Neural cell (in vitro differentiated cells): Measurements from ENCODE around the gene PPP2R5A. TPM values are rescaled to one million over a fixed set of nuclear protein-coding genes. Genes with fewer than 3 reads are reported as not detected.

ENCODE experiments used
- H2AFZ ChIP-seq: fragments of 200-600, 300-800 bp; sonication (generic), shearing (Covaris generic); 2 replicates; pipeline ENCODE4 v1.6.0; 2014; ENCODE audit warnings: low read depth, mild to moderate bottlenecking, antibody characterized with exemption, low read length, moderate library complexity
- H3F3A ChIP-seq: fragments of 200-600 bp; shearing (Covaris generic); 2 replicates; pipeline ENCODE4 v1.6.1; 2016; ENCODE audit warnings: mild to moderate bottlenecking, moderate library complexity, mixed read lengths, antibody characterized with exemption, low read length; ENCODE audit not compliant: insufficient read depth, poor library complexity, severe bottlenecking
- H3K27ac ChIP-seq: fragments of 200-600, 300-800 bp; sonication (generic), shearing (Covaris generic); 2 replicates; pipeline ENCODE4 v1.5.1; 2014; ENCODE audit warnings: mild to moderate bottlenecking, low read length, moderate library complexity
- H3K27me3 ChIP-seq: fragments of 300-800, 200-600 bp; sonication (generic), shearing (Covaris generic); 2 replicates; pipeline ENCODE4 v1.6.0; 2014; ENCODE audit warnings: mild to moderate bottlenecking, low read depth, low read length, moderate library complexity; ENCODE audit not compliant: insufficient read depth
- H3K36me3 ChIP-seq: fragments of 300-800, 200-600 bp; sonication (generic), shearing (Covaris generic); 2 replicates; pipeline ENCODE4 v1.5.1; 2014; ENCODE audit warnings: mild to moderate bottlenecking, antibody characterized with exemption, low read length, moderate library complexity; ENCODE audit not compliant: insufficient read depth
- H3K4me2 ChIP-seq: fragments of 300-800, 200-600 bp; sonication (generic), shearing (Covaris generic); 2 replicates; pipeline ENCODE4 v1.6.0; 2014; ENCODE audit warnings: mild to moderate bottlenecking, low read length
- H3K4me3 ChIP-seq: fragments of 300-800, 200-600 bp; sonication (generic), shearing (Covaris generic); 2 replicates; pipeline ENCODE4 v1.5.1; 2014; ENCODE audit warnings: mild to moderate bottlenecking, low read length, moderate library complexity
- H3K79me2 ChIP-seq: fragments of 200-600 bp; shearing (Covaris generic); replicated peaks from 2 replicates; pipeline ENCODE4 v1.6.0; 2014; ENCODE audit warnings: mild to moderate bottlenecking, low read length, moderate library complexity; ENCODE audit not compliant: insufficient read depth
- H3K9ac ChIP-seq: fragments of 300-800, 200-600 bp; sonication (generic), shearing (Covaris generic); 2 replicates; pipeline ENCODE4 v1.6.1; 2016; ENCODE audit warnings: mild to moderate bottlenecking, low read length, mixed read lengths
- H3K9me2 ChIP-seq: fragments of 200-600 bp; shearing (Covaris generic); 2 replicates; pipeline ENCODE4 v1.6.1; 2016; ENCODE audit warnings: mild to moderate bottlenecking, low read length, mixed read lengths; ENCODE audit not compliant: insufficient read depth
- H3K9me3 ChIP-seq: fragments of 200-600, 300-800 bp; sonication (generic), shearing (Covaris generic); 2 replicates; pipeline ENCODE4 v1.6.1; 2016; ENCODE audit warnings: mild to moderate bottlenecking, mixed run types, low read length, moderate library complexity, mixed read lengths
- H4K20me1 ChIP-seq: fragments of 200-600 bp; shearing (Covaris generic); 2 replicates; pipeline ENCODE4 v1.6.1; 2016; ENCODE audit warnings: mild to moderate bottlenecking, mixed run types; ENCODE audit not compliant: insufficient read depth
- EP300 ChIP-seq: fragments of 450-650 bp; conservative IDR thresholded peaks from 2 replicates; pipeline ENCODE4 v1.6.1; 2014; ENCODE audit warnings: antibody characterized with exemption, mild to moderate bottlenecking, moderate library complexity; ENCODE audit not compliant: poor library complexity, severe bottlenecking
- EZH2 ChIP-seq: fragments of 200-600, 300-800 bp; shearing (Covaris generic), sonication (generic); IDR thresholded peaks from 2 replicates; pipeline ENCODE4 v1.6.1; 2014; ENCODE audit warnings: antibody characterized with exemption, low read length, borderline replicate concordance, mild to moderate bottlenecking; ENCODE audit not compliant: insufficient read depth, poor library complexity, severe bottlenecking
- MXI1 ChIP-seq: fragments of 450-650 bp; conservative IDR thresholded peaks from 2 replicates; pipeline ENCODE4 v1.6.1; 2014; ENCODE audit warnings: antibody characterized with exemption, mild to moderate bottlenecking; ENCODE audit not compliant: poor library complexity, severe bottlenecking
- POLR2AphosphoS5 ChIP-seq: IDR thresholded peaks from 2 replicates; pipeline ENCODE4 v1.6.1; 2012
- RAD21 ChIP-seq: fragments of 450-650 bp; conservative IDR thresholded peaks from 2 replicates; pipeline ENCODE4 v1.6.1; 2014; ENCODE audit warnings: antibody characterized with exemption, mild to moderate bottlenecking, moderate library complexity
- SMC3 ChIP-seq: fragments of 450-650 bp; conservative IDR thresholded peaks from 2 replicates; pipeline ENCODE4 v1.6.1; 2014; ENCODE audit warnings: antibody characterized with exemption, mild to moderate bottlenecking, moderate library complexity; ENCODE audit not compliant: poor library complexity
- TAF1 ChIP-seq: IDR thresholded peaks from 2 replicates; pipeline ENCODE4 v1.6.1; 2012; ENCODE audit warnings: low read depth
- polyA plus RNA-seq: library from polyadenylated mRNA; depleted of rRNA; stranded (reverse); fragments of >200 nt; gene quantifications from 2 replicates; pipeline ENCODE4 v1.2.3, GENCODE V29; 2014
- TF ChIP-seq, protein P1 (sequence below): IDR thresholded peaks from 2 replicates; pipeline ENCODE4 v1.6.1; 2012; ENCODE audit warnings: borderline replicate concordance
- TF ChIP-seq, protein P2 (sequence below): fragments of 450-650 bp; IDR thresholded peaks from 2 replicates; pipeline ENCODE4 v1.5.1; 2014; ENCODE audit warnings: antibody characterized with exemption, mild to moderate bottlenecking, moderate library complexity; ENCODE audit not compliant: poor library complexity, severe bottlenecking

The PPP2R5A gene
- polyA plus RNA-seq, 1 donor from 2014 or later, result 5.9 TPM

DNA sequence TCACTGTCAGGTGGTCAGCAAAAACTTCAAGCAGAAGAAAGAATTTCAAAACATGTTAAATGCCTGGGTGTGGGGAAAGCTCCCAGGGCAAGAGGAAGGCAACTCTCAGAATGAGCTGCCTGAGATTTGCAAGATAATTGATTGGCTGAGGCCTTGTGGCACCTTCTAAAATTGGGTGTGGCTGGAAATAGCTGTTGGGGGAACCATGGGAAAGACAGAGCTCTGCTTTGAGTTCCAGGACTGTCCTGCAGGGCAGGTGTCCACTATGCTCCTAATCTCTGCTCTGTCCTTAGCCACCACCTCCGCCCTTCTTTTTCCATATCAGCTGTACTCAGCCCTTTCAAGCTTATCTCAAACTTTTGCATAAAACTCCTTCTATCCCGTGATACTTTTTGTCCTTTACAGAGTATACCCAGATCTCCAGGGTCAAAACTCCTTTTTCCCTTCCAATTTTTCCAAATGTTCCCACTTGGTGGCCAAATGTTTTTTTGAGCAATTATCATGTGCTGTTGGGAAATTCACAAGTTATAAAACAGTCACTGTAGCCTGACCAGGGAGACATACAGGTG, 23.8 kb upstream of the PPP2R5A start:
- Histone ChIP-seq H2AFZ (no peak overlapping the region), H3F3A (no peaks in the 10 kb centered on the region), H4K20me1 (no peaks in the 10 kb centered on the region), H3K9me3 (no peaks in the 10 kb centered on the region), H3K27me3 (no peaks in the 10 kb centered on the region), H3K36me3 (no peaks in the 10 kb centered on the region), H3K27ac (no peak overlapping the region), H3K4me2 (no peak overlapping the region), H3K4me3 (no peak overlapping the region), H3K9ac (no peak overlapping the region), H3K79me2 (no peaks in the 10 kb centered on the region), H3K9me2 (no peaks in the 10 kb centered on the region)
- TF ChIP-seq RAD21, result no peak
- TF ChIP-seq MXI1, result no peak
- no peak for TF ChIP-seq TAF1
- TF ChIP-seq, protein P1, sequence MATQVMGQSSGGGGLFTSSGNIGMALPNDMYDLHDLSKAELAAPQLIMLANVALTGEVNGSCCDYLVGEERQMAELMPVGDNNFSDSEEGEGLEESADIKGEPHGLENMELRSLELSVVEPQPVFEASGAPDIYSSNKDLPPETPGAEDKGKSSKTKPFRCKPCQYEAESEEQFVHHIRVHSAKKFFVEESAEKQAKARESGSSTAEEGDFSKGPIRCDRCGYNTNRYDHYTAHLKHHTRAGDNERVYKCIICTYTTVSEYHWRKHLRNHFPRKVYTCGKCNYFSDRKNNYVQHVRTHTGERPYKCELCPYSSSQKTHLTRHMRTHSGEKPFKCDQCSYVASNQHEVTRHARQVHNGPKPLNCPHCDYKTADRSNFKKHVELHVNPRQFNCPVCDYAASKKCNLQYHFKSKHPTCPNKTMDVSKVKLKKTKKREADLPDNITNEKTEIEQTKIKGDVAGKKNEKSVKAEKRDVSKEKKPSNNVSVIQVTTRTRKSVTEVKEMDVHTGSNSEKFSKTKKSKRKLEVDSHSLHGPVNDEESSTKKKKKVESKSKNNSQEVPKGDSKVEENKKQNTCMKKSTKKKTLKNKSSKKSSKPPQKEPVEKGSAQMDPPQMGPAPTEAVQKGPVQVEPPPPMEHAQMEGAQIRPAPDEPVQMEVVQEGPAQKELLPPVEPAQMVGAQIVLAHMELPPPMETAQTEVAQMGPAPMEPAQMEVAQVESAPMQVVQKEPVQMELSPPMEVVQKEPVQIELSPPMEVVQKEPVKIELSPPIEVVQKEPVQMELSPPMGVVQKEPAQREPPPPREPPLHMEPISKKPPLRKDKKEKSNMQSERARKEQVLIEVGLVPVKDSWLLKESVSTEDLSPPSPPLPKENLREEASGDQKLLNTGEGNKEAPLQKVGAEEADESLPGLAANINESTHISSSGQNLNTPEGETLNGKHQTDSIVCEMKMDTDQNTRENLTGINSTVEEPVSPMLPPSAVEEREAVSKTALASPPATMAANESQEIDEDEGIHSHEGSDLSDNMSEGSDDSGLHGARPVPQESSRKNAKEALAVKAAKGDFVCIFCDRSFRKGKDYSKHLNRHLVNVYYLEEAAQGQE, result no peak
- no peak for TF ChIP-seq SMC3
- no peak for TF ChIP-seq EP300

DNA sequence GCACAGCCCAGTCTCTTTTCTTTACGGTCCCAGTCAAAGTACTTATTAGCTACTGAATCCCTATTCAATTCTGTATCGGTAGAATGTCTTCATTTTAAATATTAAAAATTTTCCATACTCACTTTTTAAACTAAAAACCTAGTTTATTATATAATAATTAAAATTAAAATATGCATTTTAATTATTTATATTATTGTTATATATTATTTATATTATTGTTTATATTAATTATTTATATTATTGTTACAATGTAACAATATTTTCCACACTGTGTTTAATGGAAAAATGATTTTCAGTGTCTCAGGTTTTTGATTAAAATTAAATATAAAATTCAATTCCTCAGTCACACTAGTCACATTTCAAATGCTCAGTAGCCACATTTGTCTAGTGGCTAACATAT, 18.2 kb upstream of the PPP2R5A start:
- Histone ChIP-seq H3F3A (no peaks in the 10 kb centered on the region), H3K9me3 (no peaks in the 10 kb centered on the region)

More for the DNA sequence above, 18.2 kb upstream of the PPP2R5A start:
- Histone ChIP-seq H2AFZ (no peak overlapping the region), H3K36me3 (no peaks in the 10 kb centered on the region), H3K4me3 (no peak overlapping the region), H3K27me3 (no peaks in the 10 kb centered on the region), H3K9me2 (no peaks in the 10 kb centered on the region), H4K20me1 (no peaks in the 10 kb centered on the region), H3K4me2 (no peak overlapping the region), H3K9ac (no peak overlapping the region), H3K27ac (no peak overlapping the region), H3K79me2 (no peaks in the 10 kb centered on the region)
- TF ChIP-seq, protein P1, result no peak
- TF ChIP-seq SMC3, result no peak
- TF ChIP-seq MXI1, result no peak
- TF ChIP-seq, protein P2, sequence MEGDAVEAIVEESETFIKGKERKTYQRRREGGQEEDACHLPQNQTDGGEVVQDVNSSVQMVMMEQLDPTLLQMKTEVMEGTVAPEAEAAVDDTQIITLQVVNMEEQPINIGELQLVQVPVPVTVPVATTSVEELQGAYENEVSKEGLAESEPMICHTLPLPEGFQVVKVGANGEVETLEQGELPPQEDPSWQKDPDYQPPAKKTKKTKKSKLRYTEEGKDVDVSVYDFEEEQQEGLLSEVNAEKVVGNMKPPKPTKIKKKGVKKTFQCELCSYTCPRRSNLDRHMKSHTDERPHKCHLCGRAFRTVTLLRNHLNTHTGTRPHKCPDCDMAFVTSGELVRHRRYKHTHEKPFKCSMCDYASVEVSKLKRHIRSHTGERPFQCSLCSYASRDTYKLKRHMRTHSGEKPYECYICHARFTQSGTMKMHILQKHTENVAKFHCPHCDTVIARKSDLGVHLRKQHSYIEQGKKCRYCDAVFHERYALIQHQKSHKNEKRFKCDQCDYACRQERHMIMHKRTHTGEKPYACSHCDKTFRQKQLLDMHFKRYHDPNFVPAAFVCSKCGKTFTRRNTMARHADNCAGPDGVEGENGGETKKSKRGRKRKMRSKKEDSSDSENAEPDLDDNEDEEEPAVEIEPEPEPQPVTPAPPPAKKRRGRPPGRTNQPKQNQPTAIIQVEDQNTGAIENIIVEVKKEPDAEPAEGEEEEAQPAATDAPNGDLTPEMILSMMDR, result no peak
- TF ChIP-seq TAF1, result no peak
- TF ChIP-seq EP300, result no peak
- no peak for TF ChIP-seq EZH2
- TF ChIP-seq RAD21, result no peak
- TF ChIP-seq POLR2AphosphoS5, result no peak
